ENCODE data around the gene LBP.

DNA sequence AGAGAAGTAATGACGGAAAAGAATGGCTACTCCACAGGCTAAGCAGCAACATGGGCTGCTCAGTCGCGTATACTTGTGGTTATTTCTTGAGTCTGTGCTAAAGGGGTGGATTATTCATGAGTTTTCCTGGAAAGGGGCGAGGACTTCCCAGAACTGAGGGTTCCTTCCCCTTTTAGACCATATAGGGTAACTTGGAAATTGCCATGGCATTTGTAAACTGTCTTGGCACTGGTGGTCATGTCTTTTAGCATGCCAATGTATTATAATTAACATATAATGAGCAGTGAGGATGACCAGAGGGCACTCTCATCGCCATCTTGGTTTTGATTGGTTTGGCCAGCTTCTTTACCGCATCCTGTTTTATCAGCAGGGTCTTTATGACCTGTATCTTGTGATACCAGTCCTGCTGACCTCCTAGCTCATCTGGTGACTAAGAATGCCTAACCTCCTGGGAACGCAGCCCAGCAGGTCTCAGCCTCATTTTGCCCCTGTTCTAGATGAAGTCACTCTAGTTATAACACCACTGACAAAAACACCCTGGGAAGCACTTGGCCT lies 11.4 kb downstream of the LBP start:
- TF ChIP-seq TAF1 (IDR thresholded peaks at IDR 0.05; ENCODE audit: borderline replicate concordance, insufficient read depth, low read length) (no peak), SIN3A (IDR thresholded peaks at IDR 0.05; ENCODE audit: borderline replicate concordance, insufficient read depth, low read length) (no peak), POLR2AphosphoS5 (IDR thresholded peaks at IDR 0.05; ENCODE audit: low read depth, low read length) (no peak), FOXP2 (optimal IDR thresholded peaks at IDR 0.05; ENCODE audit: borderline replicate concordance, extremely low read depth, extremely low read length, insufficient read depth) (no peak)
- TF ChIP-seq, protein P1, sequence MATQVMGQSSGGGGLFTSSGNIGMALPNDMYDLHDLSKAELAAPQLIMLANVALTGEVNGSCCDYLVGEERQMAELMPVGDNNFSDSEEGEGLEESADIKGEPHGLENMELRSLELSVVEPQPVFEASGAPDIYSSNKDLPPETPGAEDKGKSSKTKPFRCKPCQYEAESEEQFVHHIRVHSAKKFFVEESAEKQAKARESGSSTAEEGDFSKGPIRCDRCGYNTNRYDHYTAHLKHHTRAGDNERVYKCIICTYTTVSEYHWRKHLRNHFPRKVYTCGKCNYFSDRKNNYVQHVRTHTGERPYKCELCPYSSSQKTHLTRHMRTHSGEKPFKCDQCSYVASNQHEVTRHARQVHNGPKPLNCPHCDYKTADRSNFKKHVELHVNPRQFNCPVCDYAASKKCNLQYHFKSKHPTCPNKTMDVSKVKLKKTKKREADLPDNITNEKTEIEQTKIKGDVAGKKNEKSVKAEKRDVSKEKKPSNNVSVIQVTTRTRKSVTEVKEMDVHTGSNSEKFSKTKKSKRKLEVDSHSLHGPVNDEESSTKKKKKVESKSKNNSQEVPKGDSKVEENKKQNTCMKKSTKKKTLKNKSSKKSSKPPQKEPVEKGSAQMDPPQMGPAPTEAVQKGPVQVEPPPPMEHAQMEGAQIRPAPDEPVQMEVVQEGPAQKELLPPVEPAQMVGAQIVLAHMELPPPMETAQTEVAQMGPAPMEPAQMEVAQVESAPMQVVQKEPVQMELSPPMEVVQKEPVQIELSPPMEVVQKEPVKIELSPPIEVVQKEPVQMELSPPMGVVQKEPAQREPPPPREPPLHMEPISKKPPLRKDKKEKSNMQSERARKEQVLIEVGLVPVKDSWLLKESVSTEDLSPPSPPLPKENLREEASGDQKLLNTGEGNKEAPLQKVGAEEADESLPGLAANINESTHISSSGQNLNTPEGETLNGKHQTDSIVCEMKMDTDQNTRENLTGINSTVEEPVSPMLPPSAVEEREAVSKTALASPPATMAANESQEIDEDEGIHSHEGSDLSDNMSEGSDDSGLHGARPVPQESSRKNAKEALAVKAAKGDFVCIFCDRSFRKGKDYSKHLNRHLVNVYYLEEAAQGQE (IDR thresholded peaks at IDR 0.05; ENCODE audit: insufficient read depth in 1 of 2, low read depth in 2 of 2, low read length in 2 of 2) = no peak

Measured in PFSK-1 (cell line).